GM19035 (cell line): ENCODE measurements around the gene NCOA3.

Experiments
- ATAC-seq: cut with Tn5 transposase; IDR thresholded peaks from one replicate; pipeline ENCODE4 v1.9.1; 2021; ENCODE audit not compliant: unreplicated experiment

NCOA3 gene

DNA sequence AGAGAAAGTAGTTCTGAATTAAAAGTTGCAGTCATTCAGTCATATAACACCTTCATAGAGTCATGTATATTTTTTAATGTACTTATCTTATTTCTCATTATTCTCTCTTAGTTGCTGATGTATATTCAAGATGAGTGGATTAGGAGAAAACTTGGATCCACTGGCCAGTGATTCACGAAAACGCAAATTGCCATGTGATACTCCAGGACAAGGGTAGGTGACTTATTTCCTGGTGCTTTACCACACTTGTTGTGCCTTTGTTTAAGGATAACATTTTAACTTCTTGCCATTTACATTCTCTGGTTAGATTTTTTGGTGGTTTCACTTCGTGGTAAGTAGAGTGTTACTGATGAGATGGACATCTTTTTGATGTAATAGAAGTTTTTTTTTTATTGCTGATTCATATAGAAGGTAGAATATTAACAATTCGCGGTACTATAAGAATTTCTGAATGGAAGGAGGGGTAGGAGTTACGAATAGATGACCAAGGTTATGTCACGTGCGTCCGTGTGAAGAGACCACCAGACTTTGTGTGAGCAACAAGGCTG, 120.5 kb downstream of the NCOA3 start:
- ATAC-seq, result no peak

DNA sequence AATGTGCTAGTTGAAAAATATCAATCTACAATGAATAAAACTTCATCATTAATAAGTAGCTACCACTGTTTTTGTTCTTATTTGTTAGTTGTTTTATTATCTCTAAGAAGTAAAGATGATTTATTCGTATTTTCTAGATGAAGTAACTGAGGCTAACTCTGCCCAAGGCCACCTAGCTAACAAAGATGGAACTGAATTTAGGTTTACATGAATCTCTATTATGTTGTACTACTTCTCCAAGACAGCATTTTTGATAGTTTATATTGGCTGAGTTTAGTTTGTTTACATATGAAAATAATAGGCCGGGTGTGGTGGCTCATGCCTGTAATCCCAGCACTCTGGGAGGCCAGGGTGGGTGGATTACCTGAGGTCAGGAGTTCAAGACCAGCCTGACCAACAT, 121.5 kb downstream of the NCOA3 start:
- no peak for ATAC-seq

- no peak for ATAC-seq
Measured at GRCh38 chr20:47627540-47627939, 125.9 kb downstream of the NCOA3 start.

DNA sequence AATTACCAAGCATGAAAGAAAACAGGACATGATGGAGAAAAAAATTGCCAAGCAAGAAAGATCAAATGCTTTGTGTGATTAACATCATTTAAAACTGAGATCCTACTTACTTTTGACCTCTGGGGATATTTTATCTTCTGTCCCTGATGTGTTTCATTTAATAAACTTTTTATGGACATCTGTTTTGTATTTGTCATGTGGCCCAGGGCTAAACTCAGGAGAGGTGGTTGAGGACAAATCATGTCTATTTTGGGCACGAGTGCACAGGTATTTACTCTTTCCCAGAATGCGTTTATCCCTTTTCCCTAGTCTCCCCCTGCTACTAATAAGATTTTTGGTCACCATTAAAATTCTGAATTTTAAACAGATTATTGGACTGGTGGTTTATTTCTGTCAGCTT, 128.2 kb downstream of the NCOA3 start:
- ATAC-seq, result no peak

GRCh38 chr20:47631078-47631477, 129.4 kb downstream of the NCOA3 start:
- no peak for ATAC-seq

GRCh38 chr20:47635256-47635655, 133.6 kb downstream of the NCOA3 start:
- no peak for ATAC-seq

DNA sequence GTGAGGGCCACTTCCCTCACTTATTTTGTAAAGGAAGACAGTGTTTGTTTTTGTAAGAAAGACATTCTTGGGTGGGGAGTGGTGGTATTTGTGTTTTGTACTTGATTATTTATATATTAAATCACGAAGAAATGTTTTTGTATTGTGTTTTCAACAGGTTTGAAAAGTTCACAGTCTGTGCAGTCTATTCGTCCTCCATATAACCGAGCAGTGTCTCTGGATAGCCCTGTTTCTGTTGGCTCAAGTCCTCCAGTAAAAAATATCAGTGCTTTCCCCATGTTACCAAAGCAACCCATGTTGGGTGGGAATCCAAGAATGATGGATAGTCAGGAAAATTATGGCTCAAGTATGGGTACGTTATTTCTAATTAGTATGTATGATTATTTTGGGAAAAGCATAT, 137.2 kb downstream of the NCOA3 start:
- no peak for ATAC-seq

- no peak for ATAC-seq
Measured at GRCh38 chr20:47642118-47642517, 140.4 kb downstream of the NCOA3 start.

DNA sequence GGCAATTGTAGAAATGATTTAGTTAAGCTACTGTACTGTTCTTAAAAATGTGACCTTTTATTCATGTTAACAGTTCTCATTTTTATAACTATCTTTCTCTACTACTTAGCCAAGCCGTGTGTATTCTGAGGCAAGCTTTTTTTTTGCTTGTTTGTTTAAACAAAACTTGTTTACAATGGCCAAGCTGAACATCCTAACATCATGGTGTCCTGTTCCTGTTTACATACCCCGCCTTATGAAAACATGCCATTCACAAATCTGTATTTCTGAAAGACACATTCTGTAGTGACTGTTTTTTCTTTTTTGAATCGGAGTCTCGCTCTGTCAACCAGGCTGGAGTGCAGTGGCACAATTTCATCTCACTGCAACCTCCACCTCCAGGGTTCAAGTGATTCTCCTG, 140.9 kb downstream of the NCOA3 start:
- ATAC-seq, result no peak

DNA sequence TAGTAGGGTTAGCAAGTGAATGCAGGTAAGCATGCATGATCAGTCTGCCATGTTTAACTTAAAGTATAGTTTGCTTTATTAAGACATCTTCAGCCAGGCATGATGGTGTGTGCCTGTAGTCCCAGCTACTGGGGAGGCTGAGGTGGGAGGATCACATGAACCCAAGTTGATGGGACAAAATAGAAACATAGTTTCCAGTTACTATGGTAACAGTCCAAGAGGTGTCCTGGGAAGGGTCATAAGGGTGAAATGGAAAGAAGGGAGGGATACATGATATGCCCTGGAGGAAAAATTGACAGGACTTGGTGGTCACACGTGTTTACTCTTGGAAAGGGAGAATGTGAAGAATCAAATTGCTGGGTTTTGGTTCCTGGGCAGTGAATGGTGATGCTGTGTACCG, 143.9 kb downstream of the NCOA3 start:
- no peak for ATAC-seq

DNA sequence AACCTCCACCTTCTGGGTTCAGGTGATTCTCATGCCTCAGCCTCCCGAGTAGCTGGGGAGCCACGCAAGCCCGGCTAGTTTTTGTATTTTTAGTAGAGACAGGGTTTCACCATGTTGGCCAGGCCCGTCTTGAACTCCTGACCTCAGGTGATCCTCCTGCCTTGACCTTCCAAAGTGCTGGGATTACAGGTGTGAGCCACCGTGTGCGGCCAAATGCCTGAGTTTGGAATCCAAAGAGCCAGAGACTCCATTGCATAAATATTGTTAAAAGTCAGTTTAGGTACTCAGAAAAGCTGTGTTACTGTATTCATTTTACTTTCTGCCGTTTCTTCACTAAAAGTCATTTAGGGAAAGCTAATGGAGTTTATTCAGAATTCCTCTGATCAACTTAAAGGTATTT, 146.3 kb downstream of the NCOA3 start:
- no peak for ATAC-seq

- ATAC-seq, result no peak
Measured at GRCh38 chr20:47648943-47649342, 147.3 kb downstream of the NCOA3 start.

- ATAC-seq, result no peak
Measured at GRCh38 chr20:47652301-47652700, 150.6 kb downstream of the NCOA3 start.

DNA sequence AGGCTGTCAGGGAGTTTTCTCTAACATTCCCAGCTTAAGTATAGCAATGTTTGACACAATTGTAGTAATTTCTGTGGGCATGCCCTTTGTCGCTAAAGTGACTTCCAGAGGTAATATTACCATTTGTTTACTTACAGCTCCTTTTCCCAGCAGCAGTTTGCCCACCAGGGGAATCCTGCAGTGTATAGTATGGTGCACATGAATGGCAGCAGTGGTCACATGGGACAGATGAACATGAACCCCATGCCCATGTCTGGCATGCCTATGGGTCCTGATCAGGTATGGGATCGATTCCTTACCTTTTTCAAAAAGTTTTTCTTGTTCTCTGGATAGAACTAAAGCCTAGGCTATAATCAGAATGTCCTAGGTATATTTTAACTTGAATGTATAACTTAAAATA, 151.1 kb downstream of the NCOA3 start:
- no peak for ATAC-seq

- ATAC-seq, result no peak
Measured at GRCh38 chr20:47653869-47654268, 152.2 kb downstream of the NCOA3 start.

DNA sequence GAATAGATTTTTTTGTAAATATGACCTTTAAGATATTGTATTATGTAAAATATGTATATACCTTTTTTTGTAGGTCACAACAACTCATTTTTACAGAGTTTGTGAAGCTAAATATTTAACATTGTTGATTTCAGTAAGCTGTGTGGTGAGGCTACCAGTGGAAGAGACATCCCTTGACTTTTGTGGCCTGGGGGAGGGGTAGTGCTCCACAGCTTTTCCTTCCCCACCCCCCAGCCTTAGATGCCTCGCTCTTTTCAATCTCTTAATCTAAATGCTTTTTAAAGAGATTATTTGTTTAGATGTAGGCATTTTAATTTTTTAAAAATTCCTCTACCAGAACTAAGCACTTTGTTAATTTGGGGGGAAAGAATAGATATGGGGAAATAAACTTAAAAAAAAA, 152.7 kb downstream of the NCOA3 start:
- ATAC-seq, result no peak

DNA sequence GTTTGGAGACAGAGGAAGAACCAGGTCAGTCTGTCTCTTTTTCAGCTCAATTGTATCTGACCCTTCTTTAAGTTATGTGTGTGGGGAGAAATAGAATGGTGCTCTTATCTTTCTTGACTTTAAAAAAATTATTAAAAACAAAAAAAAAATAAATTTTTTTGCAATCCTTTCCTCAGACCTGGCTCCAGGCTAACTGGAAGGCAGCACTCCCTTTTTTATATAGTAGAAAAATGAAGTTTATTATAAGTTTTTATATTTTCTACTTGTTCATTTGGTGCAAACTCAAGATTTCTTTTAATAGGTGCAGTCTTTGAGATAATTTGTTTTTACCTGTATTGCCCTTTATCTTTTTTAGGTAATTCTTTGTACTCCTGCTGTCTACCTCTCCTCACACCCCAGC, 153.9 kb downstream of the NCOA3 start:
- no peak for ATAC-seq

DNA sequence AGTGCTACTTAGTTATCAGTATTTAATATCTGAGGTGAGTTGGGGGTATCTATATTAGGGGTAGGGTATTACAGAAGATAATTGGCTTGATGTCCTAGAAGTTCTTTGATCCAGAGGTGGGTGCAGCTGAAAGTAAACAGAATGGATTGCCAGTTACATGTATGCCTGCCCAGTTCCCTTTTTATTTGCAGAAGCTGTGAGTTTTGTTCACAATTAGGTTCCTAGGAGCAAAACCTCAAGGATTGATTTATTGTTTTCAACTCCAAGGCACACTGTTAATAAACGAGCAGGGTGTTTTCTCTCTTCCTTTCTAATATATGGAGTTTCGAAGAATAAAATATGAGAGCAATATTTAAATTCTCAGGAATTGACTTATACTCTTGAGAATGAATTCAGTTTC, 154.6 kb downstream of the NCOA3 start:
- ATAC-seq, result no peak

DNA sequence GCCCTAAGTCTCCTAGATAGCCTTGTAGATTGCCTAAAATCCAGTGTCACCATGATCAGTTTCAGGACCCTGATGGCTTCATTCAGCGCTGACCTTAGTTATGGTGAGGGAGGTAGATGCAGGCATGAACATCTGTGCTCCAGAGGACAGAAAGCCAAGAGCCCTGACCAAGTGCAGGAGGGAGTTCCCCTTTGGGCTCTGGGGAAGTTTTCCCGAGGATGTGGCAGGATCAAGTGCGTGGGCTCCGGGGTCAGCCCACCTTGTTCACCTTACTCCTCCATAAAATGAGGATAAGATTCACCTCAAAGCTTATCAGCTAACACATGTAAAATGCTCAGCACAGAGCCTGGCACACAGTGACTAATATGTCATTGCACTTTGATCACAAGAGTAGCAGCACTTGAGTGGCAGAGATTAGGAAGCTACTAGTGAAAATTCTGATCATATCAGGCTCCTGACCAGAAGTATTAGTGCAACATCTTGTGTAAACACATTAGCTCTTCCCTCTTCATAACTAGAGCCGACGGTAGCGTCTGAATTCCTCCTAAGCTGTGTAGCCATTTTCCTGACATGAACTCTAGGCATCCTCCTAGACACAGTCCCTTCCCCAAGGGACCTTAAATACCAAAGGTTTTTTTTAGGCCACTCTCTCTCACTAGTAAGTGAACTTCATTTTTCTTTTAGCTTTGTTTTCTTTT, 158.4 kb downstream of the NCOA3 start:
- ATAC-seq, result no peak

DNA sequence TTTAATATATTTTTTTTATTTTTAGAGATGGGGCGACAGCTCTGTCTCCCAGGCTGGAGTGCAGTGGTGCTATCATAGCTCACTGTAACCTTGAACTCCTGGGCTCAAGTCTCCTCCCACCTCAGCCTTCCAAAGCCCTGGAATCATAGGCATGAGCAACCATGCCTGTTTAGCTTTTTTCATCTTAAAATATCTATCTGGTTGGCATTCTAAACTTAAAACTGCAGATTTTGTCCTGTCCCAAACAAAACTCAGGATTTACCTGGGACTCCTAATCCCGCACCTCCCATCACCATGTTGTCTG, 158.9 kb downstream of the NCOA3 start:
- ATAC-seq, result no peak

- no peak for ATAC-seq
Measured at GRCh38 chr20:47660983-47661700, 159.5 kb downstream of the NCOA3 start.

DNA sequence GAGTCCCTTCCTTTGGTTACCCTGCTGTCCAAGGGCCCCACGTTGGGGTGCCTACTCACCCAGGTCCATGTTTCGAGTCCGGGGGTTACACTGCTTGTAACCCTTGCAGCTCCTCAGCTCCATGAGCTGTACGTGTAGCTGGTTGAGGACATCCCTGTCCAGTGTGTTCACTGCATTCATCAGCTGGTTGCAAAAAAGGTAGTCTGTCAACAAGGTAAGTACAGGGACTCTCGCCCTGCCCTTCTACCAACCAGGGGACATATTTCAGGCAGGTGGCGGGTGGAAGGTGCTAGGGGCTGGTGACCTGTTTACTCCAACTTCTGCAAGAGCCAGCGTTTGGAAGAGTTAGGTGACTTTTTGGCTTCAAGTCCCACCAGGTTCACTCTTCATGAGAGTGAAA, 160.0 kb downstream of the NCOA3 start:
- no peak for ATAC-seq
